ENCODE results near the gene SIRPA.

SIRPA gene

GRCh38 chr20:1952737-1953530, 57.7 kb downstream of the SIRPA start:
- no peak for DNase-seq

- DNase-seq, result no peak
Observed at GRCh38 chr20:1953621-1954020, 58.4 kb downstream of the SIRPA start.

GRCh38 chr20:1955217-1955616, 60.0 kb downstream of the SIRPA start:
- no peak for DNase-seq

- DNase-seq, result no peak
Observed at GRCh38 chr20:1958426-1958825, 63.2 kb downstream of the SIRPA start.

- DNase-seq, result no peak
Observed at GRCh38 chr20:1959156-1959555, 63.9 kb downstream of the SIRPA start.

GRCh38 chr20:1961374-1961773, 66.2 kb downstream of the SIRPA start:
- DNase-seq, result no peak

GRCh38 chr20:1964061-1964460, 68.9 kb downstream of the SIRPA start:
- peak; percentile 57 for DNase-seq

- no peak for DNase-seq
Observed at GRCh38 chr20:1964659-1965405, 69.6 kb downstream of the SIRPA start.

GRCh38 chr20:1965520-1966351, 70.5 kb downstream of the SIRPA start:
- DNase-seq, result peak; percentile 65

- no peak for DNase-seq
Observed at GRCh38 chr20:1968964-1969363, 73.8 kb downstream of the SIRPA start.

- no peak for DNase-seq
Observed at GRCh38 chr20:1971893-1972586, 76.8 kb downstream of the SIRPA start.

- no peak for DNase-seq
Observed at GRCh38 chr20:1973601-1974440, 78.6 kb downstream of the SIRPA start.

- no peak for DNase-seq
Observed at GRCh38 chr20:1975291-1975690, 80.1 kb downstream of the SIRPA start.

GRCh38 chr20:1979106-1979778, 84.0 kb downstream of the SIRPA start:
- no peak for DNase-seq

GRCh38 chr20:1982686-1983085, 87.5 kb downstream of the SIRPA start:
- DNase-seq, result no peak

- DNase-seq, result peak; percentile 44
Observed at GRCh38 chr20:1983301-1983700, 88.1 kb downstream of the SIRPA start.

- DNase-seq, result no peak
Observed at GRCh38 chr20:1987826-1988225, 92.6 kb downstream of the SIRPA start.
